Activated naive CD8-positive, alpha-beta T cell treated with anti-CD3 and anti-CD28 coated beads, Interleukin-2, amount 50 U/mL, for 24 hours (primary cell): ENCODE data around the gene CMIP.

ENCODE experiments used
- ATAC-seq: fragments of 150-1000 bp; cut with Tn5 transposase; one replicate; pipeline ENCODE4 v1.10.0; 2021
- DNase-seq: peaks from one replicate; pipeline ENCODE4 v3.0.0; 2021
- H3K27ac Mint-ChIP-seq: one replicate; pipeline ENCODE4 v1.8.0; 2021; ENCODE audit warnings: mild to moderate bottlenecking, mixed read lengths
- H3K27me3 Mint-ChIP-seq: one replicate; pipeline ENCODE4 v1.8.0; 2021; ENCODE audit warnings: mixed read lengths
- H3K36me3 Mint-ChIP-seq: one replicate; pipeline ENCODE4 v1.8.0; 2021; ENCODE audit warnings: low read depth, mixed read lengths
- H3K4me1 Mint-ChIP-seq: one replicate; pipeline ENCODE4 v1.8.0; 2021; ENCODE audit warnings: mixed read lengths
- H3K4me3 Mint-ChIP-seq: one replicate; pipeline ENCODE4 v1.8.0; 2021; ENCODE audit warnings: mild to moderate bottlenecking, moderate library complexity, mixed read lengths
- H3K9me3 Mint-ChIP-seq: one replicate; pipeline ENCODE4 v1.8.0; 2021; ENCODE audit warnings: mixed read lengths

The CMIP gene

DNA sequence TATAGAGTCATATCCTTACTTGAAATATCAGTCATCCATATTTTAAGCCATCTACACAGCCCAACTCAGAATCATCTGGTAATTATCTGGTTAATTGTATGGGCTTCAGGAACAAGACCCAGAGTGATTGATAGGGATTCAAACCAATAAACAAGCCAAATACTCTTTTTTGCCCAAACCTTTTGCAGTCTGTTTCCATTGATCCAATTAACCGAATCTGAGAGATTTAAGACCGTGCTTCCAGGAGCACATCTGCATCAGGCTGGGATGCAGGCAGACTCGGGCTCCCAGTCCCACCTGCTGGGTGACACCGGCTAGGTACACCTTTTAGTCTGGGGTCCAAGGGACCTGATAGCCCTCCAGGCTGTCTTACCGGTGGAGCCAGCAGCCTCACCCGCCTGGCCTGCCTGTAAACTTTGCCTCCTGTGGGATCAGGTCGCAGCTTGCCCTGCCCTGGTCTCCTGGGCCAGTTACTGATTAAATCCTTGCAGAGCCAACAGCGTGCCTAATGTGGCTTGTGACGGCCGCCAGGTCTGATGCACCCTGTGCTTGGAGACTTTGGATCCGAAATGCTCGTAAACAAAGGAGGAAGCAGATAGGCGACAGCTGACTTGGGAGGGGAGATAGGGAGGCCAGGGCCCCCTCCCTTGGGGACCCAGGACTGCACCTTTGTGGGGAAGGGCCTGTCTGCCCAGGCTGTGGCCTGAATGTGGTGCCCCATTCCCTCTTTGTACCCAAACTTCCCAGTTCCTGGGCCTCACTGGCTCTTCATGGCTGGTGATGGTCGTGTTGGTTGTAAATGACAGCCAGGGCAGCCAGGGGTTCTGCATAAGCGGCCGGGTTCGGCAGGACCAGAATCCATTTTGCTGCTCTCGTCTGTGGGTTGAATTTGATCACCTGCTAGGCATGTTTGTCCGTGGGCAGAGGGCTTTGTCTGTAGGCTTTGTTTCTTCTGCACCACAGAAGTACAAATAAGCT, 3.8 kb downstream of the CMIP start:
- Mint-ChIP-seq H3K36me3 (peaks cover 15% of the 10 kb centered on the region), H3K27me3 (peaks cover 2% of the 10 kb centered on the region), H3K4me3 (peak overlapping the region; percentile 8), H3K9me3 (peaks cover 11% of the 10 kb centered on the region), H3K27ac (no peak overlapping the region), H3K4me1 (peaks cover 72% of the 10 kb centered on the region)
- no peak for ATAC-seq
- DNase-seq: no peak

DNA sequence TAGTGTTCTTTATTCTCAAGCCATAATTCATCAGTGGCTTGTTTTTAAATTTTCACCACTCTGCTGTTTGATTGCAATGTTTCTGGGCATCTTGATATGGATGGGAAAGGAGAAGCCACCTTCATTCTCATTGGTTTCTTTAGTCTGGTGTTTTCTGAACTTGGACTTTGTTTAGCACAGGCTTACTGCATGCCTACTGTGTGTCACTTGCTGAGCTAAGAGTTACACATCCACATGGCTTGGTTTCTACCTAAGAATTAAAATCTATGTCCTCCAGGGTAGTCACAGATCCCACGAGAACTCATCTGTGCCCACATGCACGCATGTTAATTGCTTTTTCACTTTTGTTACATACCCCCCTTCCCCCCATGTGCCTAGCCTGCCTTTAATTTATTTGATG, 4.6 kb downstream of the CMIP start:
- H3K4me3 Mint-ChIP-seq: no peak overlapping the region
- H3K27me3 Mint-ChIP-seq: no peaks in the 10 kb centered on the region
- H3K9me3 Mint-ChIP-seq: peaks cover 11% of the 10 kb centered on the region
- H3K36me3 Mint-ChIP-seq: peaks cover 15% of the 10 kb centered on the region
- H3K27ac Mint-ChIP-seq: no peak overlapping the region
- H3K4me1 Mint-ChIP-seq: peaks cover 72% of the 10 kb centered on the region
- DNase-seq (no peak), ATAC-seq (no peak)

DNA sequence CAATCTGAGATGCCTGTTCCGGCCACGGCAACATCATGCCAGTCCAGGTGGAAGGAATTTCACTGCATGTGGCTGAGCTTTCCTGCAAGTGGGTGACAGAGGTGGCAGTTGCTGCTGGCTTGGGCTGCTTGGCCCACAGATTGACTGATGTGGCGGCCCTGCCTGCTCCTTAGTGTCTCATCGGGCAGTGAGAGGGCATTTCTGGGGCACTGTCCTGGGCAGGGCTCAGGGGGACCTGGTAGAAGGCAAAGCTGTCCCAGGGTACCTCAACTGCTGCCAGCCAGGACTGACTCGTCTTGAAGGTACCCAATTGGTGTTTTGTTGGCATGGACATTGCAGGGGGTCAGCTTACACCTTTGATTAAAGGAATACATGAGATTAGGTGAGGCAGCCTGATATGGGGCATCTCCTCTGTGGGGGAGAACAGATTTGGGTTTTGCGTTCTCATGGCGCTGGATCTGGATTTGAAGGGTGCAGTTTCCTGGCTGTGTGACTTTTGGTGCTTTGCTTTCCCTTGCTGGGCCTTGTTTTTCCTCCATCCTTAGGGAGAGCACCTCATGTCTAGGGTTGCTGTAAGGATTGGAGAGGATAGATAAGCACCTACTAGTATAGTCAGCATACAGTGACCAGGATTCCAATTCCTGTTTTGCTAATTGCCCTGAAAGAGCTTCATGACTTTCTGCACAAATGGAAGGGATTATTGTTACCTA, 5.4 kb downstream of the CMIP start:
- H3K27ac Mint-ChIP-seq: no peak overlapping the region
- no peak for ATAC-seq

DNA sequence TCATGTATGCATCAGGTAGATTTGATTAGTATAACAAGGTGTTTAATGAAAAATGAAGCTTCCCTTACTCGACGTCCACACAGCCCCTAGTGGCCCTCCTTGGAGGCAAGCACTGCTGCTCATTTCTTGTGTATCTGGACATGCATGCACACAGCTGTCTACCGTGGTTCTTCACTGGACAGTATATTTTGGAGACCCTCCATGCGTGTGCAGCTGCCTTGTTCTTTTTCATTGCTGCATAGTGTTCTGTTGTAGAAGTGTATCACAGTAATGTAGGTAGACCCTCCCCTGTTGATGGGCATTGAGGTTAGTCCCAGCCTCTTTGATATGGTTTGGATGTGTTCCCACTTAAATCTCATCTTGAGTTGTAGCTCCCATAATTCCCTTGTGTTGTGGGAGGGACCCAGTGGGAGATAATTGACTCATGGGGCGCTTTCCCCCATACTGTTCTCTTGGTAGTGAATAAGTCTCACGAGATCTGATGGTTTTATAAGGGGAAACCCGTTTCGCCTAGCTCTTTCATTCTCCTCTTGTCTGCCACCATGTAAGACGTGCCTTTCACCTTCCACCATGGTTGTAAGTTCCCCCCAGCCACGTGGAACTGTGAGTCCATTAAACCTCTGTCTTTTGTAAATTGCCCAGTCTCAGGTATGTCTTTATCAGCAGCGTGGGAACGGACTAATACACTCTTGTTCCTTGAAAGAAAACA, 6.3 kb downstream of the CMIP start:
- H3K36me3 Mint-ChIP-seq: peaks cover 15% of the 10 kb centered on the region
- no peaks in the 10 kb centered on the region for H3K27me3 Mint-ChIP-seq
- ATAC-seq: no peak
- peak overlapping the region; percentile 52 for H3K4me3 Mint-ChIP-seq
- H3K4me1 Mint-ChIP-seq: peaks cover 75% of the 10 kb centered on the region
- peaks cover 11% of the 10 kb centered on the region for H3K9me3 Mint-ChIP-seq
- no peak for DNase-seq
- H3K27ac Mint-ChIP-seq: peak overlapping the region; percentile 84

More for the DNA sequence above, 5.4 kb downstream of the CMIP start:
- Mint-ChIP-seq H3K9me3 (peaks cover 11% of the 10 kb centered on the region), H3K27me3 (no peaks in the 10 kb centered on the region), H3K36me3 (peaks cover 15% of the 10 kb centered on the region), H3K4me3 (no peak overlapping the region), H3K4me1 (peaks cover 76% of the 10 kb centered on the region)
- no peak for DNase-seq

DNA sequence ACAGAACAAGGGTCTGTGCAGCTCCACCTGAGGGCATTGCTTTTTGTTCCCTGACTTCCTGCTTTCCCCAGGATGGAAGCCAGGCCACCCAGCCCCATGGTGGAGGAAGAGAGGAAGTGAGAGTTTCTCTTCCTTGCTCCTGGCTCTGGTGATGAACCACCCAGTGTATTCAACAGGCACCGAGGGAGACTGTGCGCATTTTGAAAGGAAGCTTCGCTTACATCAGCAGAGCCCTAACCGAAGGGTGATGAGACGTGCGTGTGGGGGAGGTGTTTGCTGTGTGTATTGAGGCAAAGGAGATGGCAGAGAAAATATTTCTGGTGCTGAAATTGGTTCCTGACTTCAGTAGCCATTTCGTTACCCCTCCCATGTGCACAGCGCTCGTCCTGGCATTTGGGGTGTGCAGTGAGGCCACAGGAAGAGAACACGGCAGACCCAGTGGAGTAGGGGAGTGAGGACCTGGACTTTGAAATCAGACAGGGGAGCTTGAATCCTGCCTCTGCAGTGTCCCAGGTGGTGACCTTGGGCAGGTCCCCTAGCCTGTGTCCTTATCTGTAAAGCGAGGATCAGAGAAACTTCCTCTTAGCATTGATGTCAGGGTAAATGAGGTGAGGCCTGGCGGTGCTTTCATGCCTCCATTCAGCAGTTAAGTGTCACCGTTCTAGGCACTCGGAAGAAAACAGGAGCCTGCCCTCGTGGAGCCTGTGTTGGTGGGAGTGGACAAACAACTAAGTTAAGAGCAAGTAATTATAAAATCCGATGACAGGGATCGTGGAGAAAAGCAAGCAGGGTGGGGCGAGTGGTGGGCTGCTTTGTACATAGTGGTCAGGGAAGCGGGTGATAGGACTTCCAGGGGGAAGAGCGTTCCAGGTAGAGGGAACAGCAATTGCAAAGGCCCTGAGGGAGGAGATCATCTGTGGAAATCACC, 7.4 kb downstream of the CMIP start:
- DNase-seq (peak; percentile 47), ATAC-seq (peak; percentile 78)
- peaks cover 11% of the 10 kb centered on the region for H3K9me3 Mint-ChIP-seq
- H3K27ac Mint-ChIP-seq: peak overlapping the region; percentile 84
- H3K36me3 Mint-ChIP-seq: peaks cover 15% of the 10 kb centered on the region
- peaks cover 68% of the 10 kb centered on the region for H3K4me1 Mint-ChIP-seq
- no peaks in the 10 kb centered on the region for H3K27me3 Mint-ChIP-seq
- peak overlapping the region; percentile 52 for H3K4me3 Mint-ChIP-seq

DNA sequence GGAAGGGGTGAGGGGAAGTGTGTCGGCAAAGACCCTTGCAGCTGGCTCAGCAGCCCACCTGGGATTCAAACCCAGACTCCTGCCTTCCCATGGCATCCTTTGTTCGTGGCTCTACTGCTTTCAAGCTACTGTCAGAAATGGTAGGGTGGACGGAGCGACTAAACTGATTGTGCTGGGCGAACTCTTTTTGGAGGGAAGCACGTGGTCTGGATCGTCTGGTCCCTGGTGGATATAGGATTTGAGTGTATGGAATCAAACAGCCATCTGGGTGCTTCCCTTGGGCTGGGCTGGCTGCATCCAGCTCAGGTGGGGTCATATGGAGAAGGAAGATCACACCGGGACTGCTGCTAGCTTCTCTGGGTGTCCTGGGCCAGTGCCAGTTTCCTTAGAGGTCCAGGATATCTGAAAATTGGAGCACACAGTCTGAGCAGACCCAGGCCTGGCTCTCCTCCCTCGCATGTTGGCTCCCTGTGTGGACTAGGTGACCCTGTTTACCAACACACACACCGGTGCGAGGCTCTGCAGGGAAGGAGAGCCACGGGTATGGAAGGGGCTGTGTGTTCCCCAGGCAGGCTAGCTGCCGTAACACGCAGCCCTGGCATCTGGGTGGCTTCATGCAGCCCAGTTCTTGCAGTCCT, 8.6 kb downstream of the CMIP start:
- DNase-seq (no peak), ATAC-seq (no peak)
- Mint-ChIP-seq H3K4me1 (peaks cover 69% of the 10 kb centered on the region), H3K27me3 (no peaks in the 10 kb centered on the region), H3K36me3 (peaks cover 15% of the 10 kb centered on the region), H3K27ac (no peak overlapping the region), H3K9me3 (peaks cover 11% of the 10 kb centered on the region), H3K4me3 (no peak overlapping the region)

DNA sequence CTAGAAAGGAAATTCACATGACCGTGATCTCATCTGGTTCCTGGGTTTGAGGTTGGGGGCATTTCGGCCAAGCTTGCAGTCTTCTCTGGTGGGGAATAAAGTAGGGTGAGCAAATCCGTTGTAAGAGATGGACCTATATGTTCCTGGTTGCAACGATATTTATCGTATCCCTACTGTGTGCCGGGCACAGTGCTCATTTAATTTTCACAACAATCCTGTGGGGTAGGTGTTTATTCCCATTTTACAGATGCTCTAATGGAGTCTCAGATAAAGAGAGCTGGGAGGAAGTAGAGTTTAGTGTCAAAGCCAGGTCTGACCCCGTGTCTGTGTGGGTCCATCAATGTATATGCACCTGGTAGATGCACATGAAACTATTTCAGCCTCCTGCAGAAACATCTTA, 9.4 kb downstream of the CMIP start:
- Mint-ChIP-seq H3K27ac (no peak overlapping the region), H3K4me3 (no peak overlapping the region), H3K9me3 (peaks cover 11% of the 10 kb centered on the region), H3K36me3 (peaks cover 19% of the 10 kb centered on the region), H3K27me3 (no peaks in the 10 kb centered on the region), H3K4me1 (peaks cover 68% of the 10 kb centered on the region)
- no peak for DNase-seq
- no peak for ATAC-seq

DNA sequence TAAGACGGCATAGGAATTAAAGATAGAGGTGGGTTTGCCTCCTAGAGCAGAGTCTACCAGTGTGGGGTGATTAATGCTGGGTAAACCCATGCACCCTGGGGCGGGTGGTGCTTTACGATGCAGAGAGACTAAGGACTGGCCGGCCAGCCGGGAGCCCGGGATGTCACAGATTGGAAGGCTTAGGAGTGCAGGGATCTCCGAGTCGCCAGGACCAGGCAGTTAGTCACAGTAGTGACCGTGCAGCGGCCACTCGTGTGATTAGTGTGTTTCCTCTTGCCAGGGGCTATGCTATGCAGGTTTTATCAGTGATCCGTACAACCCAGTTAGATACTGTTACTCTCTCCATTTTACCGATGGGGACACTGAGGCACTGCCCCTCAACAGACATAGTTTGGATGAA, 10.4 kb downstream of the CMIP start:
- Mint-ChIP-seq H3K27ac (no peak overlapping the region), H3K4me3 (no peak overlapping the region), H3K9me3 (peaks cover 11% of the 10 kb centered on the region), H3K4me1 (peaks cover 59% of the 10 kb centered on the region), H3K27me3 (no peaks in the 10 kb centered on the region), H3K36me3 (peaks cover 19% of the 10 kb centered on the region)
- ATAC-seq: no peak
- DNase-seq: no peak

DNA sequence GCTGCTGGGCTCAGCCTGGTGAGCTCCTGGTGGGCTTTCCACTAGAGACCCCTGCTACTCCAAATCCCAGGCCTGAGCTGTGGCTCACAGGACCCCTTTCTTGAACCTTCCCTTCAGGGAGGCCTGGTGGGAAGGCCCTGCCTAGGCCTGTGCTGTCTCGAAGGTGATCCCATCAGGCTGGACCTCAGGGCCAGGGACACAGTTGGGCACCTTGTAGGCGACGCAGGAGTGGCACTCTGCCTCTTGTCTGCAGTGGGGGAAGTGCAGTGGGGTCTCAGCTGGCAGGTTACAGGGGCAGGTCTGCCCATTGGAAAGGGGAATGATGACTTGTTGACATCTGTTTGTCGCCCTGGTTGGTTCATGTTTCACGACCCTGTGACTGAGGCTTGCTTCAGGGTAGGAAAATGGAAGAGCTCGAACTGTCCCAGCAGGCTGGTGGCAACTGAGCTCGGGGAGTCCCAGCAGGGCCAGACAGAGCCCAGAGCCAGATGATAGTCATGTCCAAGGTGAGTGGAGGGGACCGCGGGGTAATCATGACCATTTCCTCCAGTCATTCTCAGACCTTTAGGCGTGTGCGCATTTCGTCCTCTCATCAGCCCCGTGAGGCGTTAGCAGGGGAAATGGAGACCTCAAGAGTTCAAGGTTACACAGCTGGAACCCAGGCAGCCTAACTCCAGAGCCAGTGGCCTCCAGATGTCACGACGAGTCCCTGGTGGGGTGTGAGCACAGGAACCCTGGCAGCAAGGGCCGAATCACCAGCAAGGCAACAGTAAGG, 11.3 kb downstream of the CMIP start:
- H3K4me1 Mint-ChIP-seq: peaks cover 56% of the 10 kb centered on the region
- H3K27me3 Mint-ChIP-seq: no peaks in the 10 kb centered on the region
- peaks cover 19% of the 10 kb centered on the region for H3K36me3 Mint-ChIP-seq
- ATAC-seq (no peak), DNase-seq (no peak)
- H3K27ac Mint-ChIP-seq: no peak overlapping the region
- H3K9me3 Mint-ChIP-seq: peaks cover 5% of the 10 kb centered on the region
- no peak overlapping the region for H3K4me3 Mint-ChIP-seq

DNA sequence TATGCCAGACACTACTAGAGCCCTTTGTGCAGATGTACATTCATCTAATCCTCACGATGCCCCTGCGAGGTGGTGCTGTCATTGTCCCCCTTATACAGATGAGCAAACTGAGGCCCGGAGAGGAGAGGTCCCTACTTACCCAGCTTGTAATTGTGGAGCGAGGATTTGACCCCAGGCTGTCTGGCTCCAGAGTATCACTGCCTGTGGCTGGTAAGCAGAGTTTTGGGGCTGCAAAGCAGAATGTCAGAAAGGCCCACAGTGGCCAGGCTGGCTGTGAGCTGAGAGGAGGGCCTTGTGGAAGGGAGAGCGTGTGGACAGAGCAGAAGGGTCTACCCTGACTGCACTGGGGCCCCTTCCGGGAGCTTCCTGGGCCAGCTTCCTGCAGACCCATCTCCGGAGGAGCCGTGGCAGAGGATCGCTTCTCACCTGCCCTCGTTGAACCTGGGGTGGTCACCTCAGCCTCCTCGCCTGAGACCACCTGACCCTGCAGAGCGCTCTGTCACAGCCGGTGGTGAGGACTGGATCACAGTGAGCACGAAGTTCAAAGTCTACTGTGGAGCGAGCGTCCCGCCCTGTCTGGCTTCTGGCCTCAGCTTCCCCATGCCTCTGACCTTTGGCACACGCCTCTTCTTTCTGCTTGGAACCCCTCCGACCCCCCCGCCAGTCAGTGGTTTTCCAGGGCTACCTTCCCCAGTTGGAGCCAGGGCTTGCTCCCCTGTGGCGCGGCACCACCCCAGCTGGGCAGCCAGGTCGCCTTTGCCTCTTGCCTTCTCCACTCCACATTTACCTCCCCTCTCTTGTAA, 12.1 kb downstream of the CMIP start:
- Mint-ChIP-seq H3K27me3 (no peaks in the 10 kb centered on the region), H3K27ac (peak overlapping the region; percentile 17), H3K36me3 (peaks cover 13% of the 10 kb centered on the region), H3K4me1 (peaks cover 54% of the 10 kb centered on the region), H3K4me3 (no peak overlapping the region), H3K9me3 (no peaks in the 10 kb centered on the region)
- DNase-seq (no peak), ATAC-seq (no peak)

DNA sequence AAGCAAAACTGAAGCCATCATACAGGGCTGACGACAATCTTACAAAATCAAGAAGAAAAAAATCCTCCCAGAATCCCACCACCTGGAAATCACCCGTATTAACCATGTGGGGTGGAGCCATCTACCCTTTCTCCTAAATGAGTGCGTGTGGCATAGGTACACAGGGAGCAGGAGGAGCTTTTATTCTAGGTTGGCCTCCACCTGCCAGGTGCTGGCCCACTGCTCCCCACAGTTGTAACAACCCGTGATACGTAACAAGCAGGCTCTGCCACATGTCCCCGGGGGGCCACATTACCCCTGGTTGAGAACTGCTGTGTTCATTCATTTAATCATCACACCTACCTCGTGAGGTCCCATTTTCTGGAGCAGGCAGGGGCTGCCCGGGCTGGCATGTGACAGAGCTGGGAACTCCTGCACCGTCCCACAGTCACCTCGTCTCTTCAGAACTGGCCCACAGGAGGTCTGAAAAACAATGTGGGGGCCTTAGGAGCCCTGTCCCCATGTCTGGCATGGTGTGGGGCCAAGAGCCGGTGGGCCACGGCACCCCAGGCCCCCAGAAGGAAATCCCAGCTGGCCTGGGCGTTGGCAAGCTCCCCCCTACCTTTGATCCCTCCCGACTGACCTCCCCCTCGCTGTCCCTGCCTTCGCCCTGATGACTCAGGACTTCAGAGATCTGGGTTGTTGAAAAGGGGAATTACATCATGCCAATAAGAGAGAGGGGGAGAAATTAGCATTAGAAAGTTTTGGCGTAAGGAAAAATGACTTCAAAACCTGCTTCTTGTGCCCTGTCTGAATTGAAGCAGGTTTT, 12.9 kb downstream of the CMIP start:
- Mint-ChIP-seq H3K36me3 (peaks cover 9% of the 10 kb centered on the region), H3K9me3 (no peaks in the 10 kb centered on the region), H3K4me3 (peak overlapping the region; percentile 16), H3K4me1 (peaks cover 52% of the 10 kb centered on the region), H3K27ac (peak overlapping the region; percentile 17), H3K27me3 (no peaks in the 10 kb centered on the region)
- ATAC-seq: peak; percentile 55
- DNase-seq: no peak
